Right renal cortex interstitium (tissue), 3 donors: ENCODE measurements around the gene ZNF487. TPM values are rescaled to one million over a fixed set of nuclear protein-coding genes. Genes with fewer than 3 reads are reported as not detected.

Source experiments
- DNase-seq, 3 donors: peaks; one replicate each; pipeline ENCODE4 v3.0.0-alpha.2; 2013; ENCODE audit warnings: low read depth in 3 of 3, low spot score in 2 of 3
- polyA plus RNA-seq, 3 donors: library from polyadenylated mRNA; unstranded; fragments of 120-200 nt; gene quantifications; one replicate each; pipeline ENCODE4 v1.2.1, GENCODE V29; 2013; ENCODE audit not compliant: insufficient read length in 3 of 3

The ZNF487 gene
- polyA plus RNA-seq, 3 donors: 10.7 to 11.9 (median 11.6) TPM

GRCh38 chr10:43479275-43479674 lies 42.4 kb downstream of the ZNF487 start:
- DNase-seq: no peak

GRCh38 chr10:43482319-43483078 lies 45.6 kb downstream of the ZNF487 start:
- DNase-seq: no peak

- DNase-seq: no peak
Measured at GRCh38 chr10:43491855-43492254, 54.9 kb downstream of the ZNF487 start.

GRCh38 chr10:43502931-43503330 lies 66.0 kb downstream of the ZNF487 start:
- peak in 2 of 3 donors; percentile 2 to 27 for DNase-seq

DNA sequence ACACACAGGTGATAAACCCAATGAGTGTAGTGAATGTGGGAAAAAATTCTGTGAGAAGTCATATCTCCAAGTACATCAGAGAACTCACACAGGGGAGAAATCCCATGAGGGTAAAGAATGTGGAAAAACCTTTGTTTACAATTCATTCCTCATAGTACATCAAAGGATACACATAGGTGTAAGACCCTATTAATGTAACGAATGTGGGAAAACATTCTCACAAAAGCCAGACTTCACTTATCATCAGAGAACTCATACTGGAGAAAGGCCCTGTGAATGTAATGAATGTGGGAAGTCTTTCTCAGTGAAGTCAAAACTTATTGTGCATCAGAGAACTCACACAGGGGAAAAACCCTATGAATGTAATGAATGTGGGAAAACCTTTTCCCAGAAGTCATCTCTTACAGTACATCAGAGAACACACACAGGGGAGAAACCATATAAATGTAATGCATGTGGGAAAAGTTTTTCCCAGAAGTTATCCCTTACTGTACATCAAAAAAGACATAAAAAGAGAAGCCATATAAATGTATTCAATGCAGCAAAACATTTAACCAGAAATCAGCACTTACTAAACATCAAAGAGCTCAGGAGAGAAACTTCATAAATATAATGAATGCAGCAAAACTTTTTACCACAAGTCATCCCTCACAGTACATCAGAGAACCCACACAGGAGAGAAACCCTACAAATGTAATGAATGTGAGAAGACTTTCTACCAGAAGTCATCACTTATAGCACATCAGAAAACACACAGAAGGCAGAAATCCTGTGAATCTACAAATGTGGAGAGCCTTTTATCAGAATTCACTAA lies 87.7 kb downstream of the ZNF487 start:
- no peak for DNase-seq

Other genes with a start within 250 kb of the ZNF487 start
- gene RASGEF1A, start 170.0 kb upstream of the ZNF487 start, polyA plus RNA-seq: 1 to 10 TPM; 1.6 to 2.0 (median 2.0) TPM
- under 1 TPM in 1 of 3 donors, not detected in 2; 0.71 TPM for gene FXYD4, start 65.5 kb upstream of the ZNF487 start, polyA plus RNA-seq
- gene HNRNPF, start 27.9 kb upstream of the ZNF487 start, polyA plus RNA-seq: 100 to 1,000 TPM; 217 to 226 (median 224) TPM
- gene ZNF239, start 137.5 kb downstream of the ZNF487 start, polyA plus RNA-seq: 10 to 100 TPM; 13.3 to 13.9 (median 13.6) TPM
- 1 to 10 TPM; 4.8 to 5.1 (median 4.9) TPM for gene ZNF485, start 169.3 kb downstream of the ZNF487 start, polyA plus RNA-seq
- gene ZNF32, start 211.8 kb downstream of the ZNF487 start, polyA plus RNA-seq: 10 to 100 TPM; 76.3 to 78.0 (median 77.5) TPM